ENCODE data around the gene CDH6. TPM values are rescaled to one million over a fixed set of nuclear protein-coding genes. Genes with fewer than 3 reads are reported as not detected.

The CDH6 gene
- total RNA-seq, 1 experiment from 2014 or later, result 2.3 TPM

DNA sequence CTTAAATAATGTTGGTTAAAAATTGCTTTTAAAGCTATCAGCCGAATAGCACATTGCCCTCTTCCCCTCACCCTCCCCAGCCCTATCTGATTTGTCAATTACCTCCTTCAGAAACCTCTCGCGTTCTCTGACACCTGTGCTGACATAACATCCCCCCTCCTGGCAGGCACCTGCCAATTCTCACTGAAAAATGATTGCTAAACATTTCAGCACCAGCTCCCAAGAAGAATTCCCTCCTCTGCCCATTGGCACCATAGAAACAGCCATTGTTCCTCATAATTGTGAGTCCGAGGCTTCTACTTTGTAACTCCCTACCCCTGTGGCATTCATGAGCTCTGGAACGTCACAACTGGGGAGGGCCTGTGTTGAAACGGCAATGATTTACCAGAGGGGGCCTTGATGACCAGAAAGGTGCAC is 20.2 kb downstream of the CDH6 start:
- H3K36me3 Mint-ChIP-seq (ENCODE audit: insufficient read depth, unreplicated experiment), result no peaks in the 10 kb centered on the region

DNA sequence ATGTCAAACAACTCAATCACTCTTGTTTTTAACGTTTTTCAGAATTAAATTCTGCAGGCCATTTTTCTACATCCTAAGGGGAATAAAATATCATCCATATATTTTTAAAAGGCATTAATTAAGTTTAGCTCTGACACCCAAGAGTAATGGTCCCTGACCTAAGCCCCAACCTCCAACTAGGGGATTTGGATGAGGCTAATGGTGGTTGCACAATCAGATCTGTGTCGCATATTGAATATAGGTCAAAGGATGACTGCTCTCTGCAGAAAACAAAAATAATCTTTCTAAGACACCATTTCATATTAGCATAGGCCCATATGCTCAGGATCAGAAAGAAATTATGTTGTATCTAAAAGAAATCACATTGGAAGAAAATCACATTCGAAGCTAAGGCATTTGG is 20.7 kb downstream of the CDH6 start:
- no peaks in the 10 kb centered on the region for H3K36me3 Mint-ChIP-seq (ENCODE audit: insufficient read depth, unreplicated experiment)
- no peaks in the 10 kb centered on the region for H3K27me3 Mint-ChIP-seq (ENCODE audit: unreplicated experiment)
- no peak for DNase-seq
- peaks cover 9% of the 10 kb centered on the region for H3K4me1 Mint-ChIP-seq (ENCODE audit: low read depth, unreplicated experiment)
- no TSS peak for BruUV-seq (replicated peaks)
- no peaks in the 10 kb centered on the region for H3K9me3 Mint-ChIP-seq (ENCODE audit: low read depth, unreplicated experiment)
- no peak overlapping the region for H3K27ac Mint-ChIP-seq (ENCODE audit: unreplicated experiment)
- intact Hi-C loops (cut with micrococcal nuclease; ENCODE audit: unreplicated experiment), result no loop called here
- H3K4me3 Mint-ChIP-seq (ENCODE audit: low read depth, unreplicated experiment), result no peak overlapping the region
- TF ChIP-seq CTCF (IDR thresholded peaks at IDR 0.05; ENCODE audit: unreplicated experiment), result no peak
- CTCF ChIA-PET, result interaction anchor here (0.6 kb wide), 1 partner anchor 151 kb away, joined by 4 read pairs; no protein-coding TSS in a partner anchor

More for the DNA sequence above, 20.2 kb downstream of the CDH6 start:
- BruUV-seq (replicated peaks), result no TSS peak
- H3K9me3 Mint-ChIP-seq (ENCODE audit: low read depth, unreplicated experiment), result no peaks in the 10 kb centered on the region
- H3K27me3 Mint-ChIP-seq (ENCODE audit: unreplicated experiment), result no peaks in the 10 kb centered on the region
- DNase-seq, result no peak
- H3K4me3 Mint-ChIP-seq (ENCODE audit: low read depth, unreplicated experiment), result no peak overlapping the region
- peaks cover 4% of the 10 kb centered on the region for H3K4me1 Mint-ChIP-seq (ENCODE audit: low read depth, unreplicated experiment)
- H3K27ac Mint-ChIP-seq (ENCODE audit: unreplicated experiment), result no peak overlapping the region
- no peak for TF ChIP-seq CTCF (IDR thresholded peaks at IDR 0.05; ENCODE audit: unreplicated experiment)
- CTCF ChIA-PET, result interaction anchor here (0.6 kb wide), 1 partner anchor 152 kb away, joined by 4 read pairs; no protein-coding TSS in a partner anchor
- intact Hi-C loops (cut with micrococcal nuclease; ENCODE audit: unreplicated experiment), result no loop called here

- H3K27me3 Mint-ChIP-seq (ENCODE audit: unreplicated experiment), result no peaks in the 10 kb centered on the region
- H3K36me3 Mint-ChIP-seq (ENCODE audit: insufficient read depth, unreplicated experiment), result no peaks in the 10 kb centered on the region
- H3K4me3 Mint-ChIP-seq (ENCODE audit: low read depth, unreplicated experiment), result no peak overlapping the region
- intact Hi-C loops (cut with micrococcal nuclease; ENCODE audit: unreplicated experiment), result no loop called here
- no TSS peak for BruUV-seq (replicated peaks)
- H3K27ac Mint-ChIP-seq (ENCODE audit: unreplicated experiment), result no peak overlapping the region
- CTCF ChIA-PET, result no interaction called here
- no peak for TF ChIP-seq CTCF (IDR thresholded peaks at IDR 0.05; ENCODE audit: unreplicated experiment)
- H3K4me1 Mint-ChIP-seq (ENCODE audit: low read depth, unreplicated experiment), result peaks cover 15% of the 10 kb centered on the region
- DNase-seq, result no peak
- H3K9me3 Mint-ChIP-seq (ENCODE audit: low read depth, unreplicated experiment), result no peaks in the 10 kb centered on the region
Measured at GRCh38 chr5:31215236-31215635, 21.8 kb downstream of the CDH6 start.

GRCh38 chr5:31217446-31217845 is 24.0 kb downstream of the CDH6 start:
- CTCF ChIA-PET, result no interaction called here
- intact Hi-C loops (cut with micrococcal nuclease; ENCODE audit: unreplicated experiment), result no loop called here
- no peak for DNase-seq
- BruUV-seq (replicated peaks), result no TSS peak
- no peaks in the 10 kb centered on the region for H3K27me3 Mint-ChIP-seq (ENCODE audit: unreplicated experiment)
- no peak overlapping the region for H3K4me3 Mint-ChIP-seq (ENCODE audit: low read depth, unreplicated experiment)
- peaks cover 32% of the 10 kb centered on the region for H3K4me1 Mint-ChIP-seq (ENCODE audit: low read depth, unreplicated experiment)
- H3K27ac Mint-ChIP-seq (ENCODE audit: unreplicated experiment), result no peak overlapping the region
- TF ChIP-seq CTCF (IDR thresholded peaks at IDR 0.05; ENCODE audit: unreplicated experiment), result no peak
- no peaks in the 10 kb centered on the region for H3K36me3 Mint-ChIP-seq (ENCODE audit: insufficient read depth, unreplicated experiment)
- H3K9me3 Mint-ChIP-seq (ENCODE audit: low read depth, unreplicated experiment), result no peaks in the 10 kb centered on the region
